NCI-H1048 (cell line): ENCODE results near the gene DBP.

Source experiments
- DNase-seq: peaks from one replicate; lab custom pipeline; 2025; lab: John Stamatoyannopoulos, UW

The DBP gene

GRCh38 chr19:48627201-48627864 lies 9.8 kb downstream of the DBP start:
- no peak for DNase-seq

- DNase-seq: no peak
Observed at GRCh38 chr19:48625891-48626327, 11.3 kb downstream of the DBP start.

- no peak for DNase-seq
Observed at GRCh38 chr19:48624791-48625723, 12.1 kb downstream of the DBP start.

- peak; percentile 96 for DNase-seq
Observed at GRCh38 chr19:48624067-48624594, 13.0 kb downstream of the DBP start.

- DNase-seq: no peak
Observed at GRCh38 chr19:48623556-48624066, 13.6 kb downstream of the DBP start.

GRCh38 chr19:48619692-48620585 lies 17.2 kb downstream of the DBP start:
- DNase-seq: no peak

GRCh38 chr19:48618916-48619691 lies 18.1 kb downstream of the DBP start, which contains the start of the genes RPL18 and SPHK2:
Gene RPL18 (minus strand): TSS chr19:48619178. CDS start chr19:48619143, 35 bp downstream.
Gene SPHK2 (plus strand): TSS chr19:48619506. CDS start chr19:48620515, 1,009 bp downstream.
- DNase-seq: peak; percentile 94

- DNase-seq: no peak
Observed at GRCh38 chr19:48618278-48618915, 18.8 kb downstream of the DBP start.

- no peak for DNase-seq
Observed at GRCh38 chr19:48617146-48617937, 19.8 kb downstream of the DBP start.

GRCh38 chr19:48616491-48617056 lies 20.6 kb downstream of the DBP start:
- no peak for DNase-seq

- no peak for DNase-seq
Observed at GRCh38 chr19:48616041-48616436, 21.1 kb downstream of the DBP start.

- DNase-seq: no peak
Observed at GRCh38 chr19:48615231-48616040, 21.7 kb downstream of the DBP start.

- no peak for DNase-seq
Observed at GRCh38 chr19:48614436-48615230, 22.5 kb downstream of the DBP start, which contains the start of gene FAM83E. Gene FAM83E (minus strand): TSS chr19:48615076. CDS start chr19:48613372, 1,704 bp downstream.

GRCh38 chr19:48613852-48614435 lies 23.2 kb downstream of the DBP start:
- DNase-seq: no peak

- DNase-seq: no peak
Observed at GRCh38 chr19:48613024-48613851, 23.9 kb downstream of the DBP start.

- DNase-seq: no peak
Observed at GRCh38 chr19:48611872-48612271, 25.3 kb downstream of the DBP start.
